OCI-LY1 (cell line): Measurements from ENCODE around the gene PGM3.

ENCODE experiments used
- H2AFZ ChIP-seq: fragments of 200-600 bp; sonication (generic), shearing (Covaris generic); 2 replicates; pipeline ENCODE4 v1.6.0; 2014; ENCODE audit warnings: antibody characterized with exemption, mild to moderate bottlenecking, low read length
- H3F3A ChIP-seq: fragments of 200-600 bp; sonication (generic), shearing (Covaris generic); 2 replicates; pipeline ENCODE4 v1.6.0; 2014; ENCODE audit warnings: mild to moderate bottlenecking, antibody characterized with exemption, low read length, moderate library complexity; ENCODE audit not compliant: insufficient read depth
- H3K27ac ChIP-seq: fragments of 200-600 bp; sonication (generic); 2 replicates; pipeline ENCODE4 v1.5.1; 2014; ENCODE audit warnings: low read length, mixed run types, mild to moderate bottlenecking, low read depth; ENCODE audit not compliant: poor library complexity, severe bottlenecking
- H3K27me3 ChIP-seq: fragments of 200-600 bp; sonication (generic); 2 replicates; pipeline ENCODE4 v1.6.0; 2014; ENCODE audit warnings: antibody characterized with exemption, mild to moderate bottlenecking, low read length, moderate library complexity; ENCODE audit not compliant: insufficient read depth
- H3K36me3 ChIP-seq: fragments of 200-600 bp; sonication (generic); 2 replicates; pipeline ENCODE4 v1.6.1; 2014; ENCODE audit warnings: mild to moderate bottlenecking, antibody characterized with exemption, low read length, moderate library complexity, mixed read lengths; ENCODE audit not compliant: insufficient read depth
- H3K4me1 ChIP-seq: fragments of 200-600 bp; sonication (generic); 2 replicates; pipeline ENCODE4 v1.5.1; 2014; ENCODE audit warnings: mild to moderate bottlenecking, low read length, moderate library complexity; ENCODE audit not compliant: insufficient read depth, severe bottlenecking
- H3K4me2 ChIP-seq: fragments of 200-600 bp; sonication (generic), shearing (Covaris generic); 2 replicates; pipeline ENCODE4 v1.6.1; 2014; ENCODE audit warnings: low read length
- H3K4me3 ChIP-seq: fragments of 200-600 bp; sonication (generic); 2 replicates; pipeline ENCODE4 v1.5.1; 2014; ENCODE audit warnings: low read length, low read depth, mild to moderate bottlenecking, mixed read lengths; ENCODE audit not compliant: poor library complexity, severe bottlenecking
- H3K79me2 ChIP-seq: fragments of 200-600 bp; shearing (Covaris generic); 2 replicates; pipeline ENCODE4 v1.6.1; 2016; ENCODE audit warnings: mixed run types, low read length, mixed read lengths; ENCODE audit not compliant: insufficient read depth
- H3K9ac ChIP-seq: fragments of 200-600 bp; sonication (generic), shearing (Covaris generic); 2 replicates; pipeline ENCODE4 v1.6.1; 2014; ENCODE audit warnings: mild to moderate bottlenecking, low read length, mixed read lengths
- H3K9me2 ChIP-seq: fragments of 200-600 bp; sonication (generic), shearing (Covaris generic); 2 replicates; pipeline ENCODE4 v1.6.1; 2014; ENCODE audit warnings: low read depth, mild to moderate bottlenecking, low read length, mixed read lengths
- H3K9me3 ChIP-seq: fragments of 200-600 bp; shearing (Covaris generic); 2 replicates; pipeline ENCODE4 v1.6.1; 2014; ENCODE audit warnings: low read length, mixed read lengths
- H4K20me1 ChIP-seq: fragments of 200-600 bp; sonication (generic), shearing (Covaris generic); 2 replicates; pipeline ENCODE4 v1.6.0; 2016; ENCODE audit warnings: mild to moderate bottlenecking, low read length; ENCODE audit not compliant: insufficient read depth
- CTCF ChIP-seq: fragments of 200-600 bp; sonication (generic), shearing (Covaris generic); IDR thresholded peaks from 2 replicates; pipeline ENCODE4 v1.5.1; 2017; ENCODE audit warnings: mild to moderate bottlenecking, antibody characterized with exemption, low read length, moderate library complexity, mixed read lengths
- EZH2 ChIP-seq: fragments of 200-600 bp; sonication (generic), shearing (Covaris generic); IDR thresholded peaks from 2 replicates; pipeline ENCODE4 v1.8.0; 2017; ENCODE audit warnings: borderline replicate concordance, mixed run types, mild to moderate bottlenecking, antibody characterized with exemption, low read length, moderate library complexity, mixed read lengths

The PGM3 gene

GRCh38 chr6:83202031-83202430 lies 9.0 kb upstream of the PGM3 start:
- no peaks in the 10 kb centered on the region for H3F3A ChIP-seq
- TF ChIP-seq CTCF (no peak), EZH2 (no peak)
- no peaks in the 10 kb centered on the region for H3K9me3 ChIP-seq
- H2AFZ ChIP-seq, result no peak overlapping the region
- no peaks in the 10 kb centered on the region for H3K79me2 ChIP-seq
- H3K36me3 ChIP-seq, result no peaks in the 10 kb centered on the region; the same call in 1 of the 2 replicates
- H3K27me3 ChIP-seq, result peaks cover 4% of the 10 kb centered on the region; the same call in 1 of the 2 replicates
- H3K9me2 ChIP-seq, result no peaks in the 10 kb centered on the region
- no peaks in the 10 kb centered on the region for H4K20me1 ChIP-seq
- H3K4me3 ChIP-seq, result no peak overlapping the region
- H3K4me2 ChIP-seq, result no peak overlapping the region
- no peaks in the 10 kb centered on the region for H3K4me1 ChIP-seq
- H3K27ac ChIP-seq, result no peak overlapping the region
- no peak overlapping the region for H3K9ac ChIP-seq

GRCh38 chr6:83199863-83200225 lies 6.8 kb upstream of the PGM3 start:
- Histone ChIP-seq H3K4me2 (no peak overlapping the region), H3K9me2 (no peaks in the 10 kb centered on the region), H3K4me1 (peaks cover 1% of the 10 kb centered on the region), H3K27ac (no peak overlapping the region), H3K9ac (no peak overlapping the region), H4K20me1 (no peaks in the 10 kb centered on the region), H3K9me3 (no peaks in the 10 kb centered on the region), H3F3A (no peaks in the 10 kb centered on the region), H2AFZ (no peak overlapping the region), H3K4me3 (no peak overlapping the region), H3K36me3 (no peaks in the 10 kb centered on the region; the same call in 1 of the 2 replicates), H3K27me3 (no peaks in the 10 kb centered on the region), H3K79me2 (no peaks in the 10 kb centered on the region)
- TF ChIP-seq EZH2, result no peak
- TF ChIP-seq CTCF, result no peak

GRCh38 chr6:83199173-83199862 lies 6.3 kb upstream of the PGM3 start:
- Histone ChIP-seq H4K20me1 (no peaks in the 10 kb centered on the region), H3F3A (no peaks in the 10 kb centered on the region; the same call in 1 of the 2 replicates), H3K27ac (no peak overlapping the region), H3K27me3 (no peaks in the 10 kb centered on the region), H3K4me1 (peaks cover 6% of the 10 kb centered on the region), H3K4me2 (no peak overlapping the region), H3K79me2 (no peaks in the 10 kb centered on the region), H2AFZ (no peak overlapping the region), H3K4me3 (no peak overlapping the region), H3K36me3 (no peaks in the 10 kb centered on the region; the same call in 1 of the 2 replicates), H3K9ac (no peak overlapping the region), H3K9me2 (no peaks in the 10 kb centered on the region), H3K9me3 (no peaks in the 10 kb centered on the region)
- TF ChIP-seq CTCF, result no peak
- TF ChIP-seq EZH2, result no peak
